Endothelial cell of umbilical vein (primary cell): ENCODE results near the gene CDK17. TPM values are rescaled to one million over a fixed set of nuclear protein-coding genes. Genes with fewer than 3 reads are reported as not detected.
"Not testable (repeated sequence)": the region's sequence is repeated elsewhere in the genome, so short reads cannot be mapped to it uniquely, and the experiment has no call there.

Source experiments
- BruUV-seq: library from RNA; stranded (reverse); fragments of 400-500 nt; replicated peaks from 2 replicates; lab custom pipeline; 2021; lab: Mats Ljungman, UMichigan
- CTCF ChIA-PET: fragments of 300-600, 350-600 bp; sonication (Branson Sonifier 250); formaldehyde crosslinking; loops from one replicate; lab custom pipeline; 2021; ENCODE audit warnings: antibody characterized with exemption, inconsistent platforms; lab: Charles Lee
- POLR2A ChIA-PET: fragments of 300-600, 350-600 bp; sonication (Branson Sonifier 250); formaldehyde crosslinking; loops from one replicate; lab custom pipeline; 2021; ENCODE audit warnings: antibody characterized with exemption, inconsistent platforms; lab: Charles Lee
- DNase-seq: peaks from one replicate; pipeline ENCODE4 v3.0.0-alpha.2; 2011; ENCODE audit warnings: low read depth, low spot score
- FAIRE-seq: peaks from 2 replicates; lab custom pipeline; 2011; peaks lifted over from hg19 to GRCh38; lab: Jason Lieb, UNC
- H2AFZ ChIP-seq: 2 replicates; pipeline ENCODE4 v1.6.0; 2012; ENCODE audit warnings: low read depth, low read length, control low read depth, inconsistent platforms
- H3K27ac ChIP-seq: 2 replicates; pipeline ENCODE4 v1.5.1; 2011; ENCODE audit warnings: low read depth, mild to moderate bottlenecking, control low read depth, low read length, moderate library complexity; ENCODE audit not compliant: insufficient read depth
- H3K27me3 ChIP-seq, 2 experiments: 2 replicates each; pipeline versions ENCODE4 v1.6.0 to v1.6.1; 2011; ENCODE audit warnings: low read length in 2 of 2, mixed read lengths in 1 of 2; ENCODE audit not compliant: control insufficient read depth in 2 of 2, insufficient read depth in 2 of 2
- H3K36me3 ChIP-seq, 2 experiments: 2 replicates in 1 of 2; 3 replicates in 1 of 2; pipeline ENCODE4 v1.5.1; 2011; ENCODE audit warnings: low read length in 2 of 2, mild to moderate bottlenecking in 1 of 2, moderate library complexity in 1 of 2; ENCODE audit not compliant: control insufficient read depth in 2 of 2, insufficient read depth in 2 of 2; ENCODE audit errors: extremely low read depth in 1 of 2
- H3K4me1 ChIP-seq: 3 replicates; pipeline ENCODE4 v1.5.1; 2011; ENCODE audit warnings: mild to moderate bottlenecking, low read length; ENCODE audit not compliant: control insufficient read depth, insufficient read depth; ENCODE audit errors: extremely low read depth
- H3K4me2 ChIP-seq: 2 replicates; pipeline ENCODE4 v1.6.1; 2011; ENCODE audit warnings: low read length, control low read depth, mixed read lengths; ENCODE audit not compliant: insufficient read depth
- H3K4me3 ChIP-seq, 3 experiments: fragments of 200-600 bp in 1 of 3; sonication (generic), shearing (Covaris generic) in 1 of 3; replicated peaks in 1 of 3; 2 replicates each; pipeline ENCODE4 v1.5.1; 2011 to 2016; ENCODE audit warnings: control low read depth in 3 of 3, low read length in 3 of 3, mild to moderate bottlenecking in 2 of 3, inconsistent platforms in 1 of 3, low read depth in 1 of 3, moderate library complexity in 1 of 3; ENCODE audit not compliant: insufficient read depth in 1 of 3
- H3K79me2 ChIP-seq: 2 replicates; pipeline ENCODE4 v1.6.0; 2012; ENCODE audit warnings: low read length, inconsistent platforms; ENCODE audit not compliant: control insufficient read depth, insufficient read depth
- H3K9ac ChIP-seq: replicated peaks from 2 replicates; pipeline ENCODE3; 2011; ENCODE audit warnings: low read length, control low read depth; ENCODE audit not compliant: insufficient read depth; ENCODE audit errors: extremely low read depth
- H3K9me1 ChIP-seq: replicated peaks from 3 replicates; pipeline ENCODE4 v1.6.0; 2011; ENCODE audit warnings: mild to moderate bottlenecking, low read length; ENCODE audit not compliant: control insufficient read depth, insufficient read depth; ENCODE audit errors: extremely low read depth
- H3K9me3 ChIP-seq: replicated peaks from 2 replicates; pipeline ENCODE4 v1.5.1; 2012; ENCODE audit warnings: low read length, inconsistent platforms; ENCODE audit not compliant: control insufficient read depth, insufficient read depth
- H4K20me1 ChIP-seq: replicated peaks from 2 replicates; pipeline ENCODE3; 2011; ENCODE audit warnings: mild to moderate bottlenecking, low read length; ENCODE audit not compliant: control insufficient read depth, insufficient read depth; ENCODE audit errors: extremely low read depth
- EZH2 ChIP-seq: IDR thresholded peaks from 2 replicates; pipeline ENCODE4 v1.6.1; 2012; ENCODE audit warnings: borderline replicate concordance, low read depth, mild to moderate bottlenecking, moderate library complexity, low read length, inconsistent platforms; ENCODE audit not compliant: severe bottlenecking
- FOS ChIP-seq: IDR thresholded peaks from 2 replicates; pipeline ENCODE4 v1.6.1; 2011; ENCODE audit warnings: mild to moderate bottlenecking, low read length, moderate library complexity, borderline replicate concordance; ENCODE audit not compliant: insufficient read depth
- GATA2 ChIP-seq: IDR thresholded peaks from 2 replicates; pipeline ENCODE4 v1.7.0; 2011; ENCODE audit warnings: low read depth, mild to moderate bottlenecking, moderate library complexity, mixed read lengths, low read length; ENCODE audit not compliant: insufficient read length, insufficient read depth
- JUN ChIP-seq: IDR thresholded peaks from 2 replicates; pipeline ENCODE4 v1.6.1; 2011; ENCODE audit warnings: borderline replicate concordance, low read depth; ENCODE audit not compliant: insufficient read length, insufficient read depth
- MAX ChIP-seq: IDR thresholded peaks from 2 replicates; pipeline ENCODE4 v1.6.1; 2011; ENCODE audit not compliant: insufficient read depth, insufficient read length
- MYC ChIP-seq: IDR thresholded peaks from one replicate; pipeline ENCODE4 v1.6.1; 2011; ENCODE audit warnings: mild to moderate bottlenecking, low read depth, low read length
- POLR2A ChIP-seq: IDR thresholded peaks from 2 replicates; pipeline ENCODE4 v1.6.1; 2012; ENCODE audit warnings: low read depth, mild to moderate bottlenecking, control low read depth, low read length
- POLR2AphosphoS5 ChIP-seq: IDR thresholded peaks from 2 replicates; pipeline ENCODE4 v1.6.1; 2012; ENCODE audit warnings: low read depth, mild to moderate bottlenecking, control low read depth, low read length, moderate library complexity; ENCODE audit not compliant: insufficient read depth
- dilution Hi-C: fragments of 300-500 bp; cut with MboI; formaldehyde crosslinking; loops from one replicate; pipeline ENCODE4 v1.15.0; 2019; ENCODE audit warnings: low sequenced_read_pairs; ENCODE audit not compliant: extremely low pct_ligation_motif_present
- intact Hi-C: fragments of 100-400 bp; cut with micrococcal nuclease; formaldehyde crosslinking; loops from one replicate; pipeline ENCODE4 v1.10.0; 2022
- polyA plus RNA-seq, 4 experiments: library from polyadenylated mRNA; depleted of rRNA in 3 of 4; stranded (reverse) in 3 of 4; unstranded in 1 of 4; fragments of >200 nt; gene quantifications; 2 replicates each; pipeline versions ENCODE4 v1.2.1 to v1.2.3, GENCODE V29; 2011 to 2012; ENCODE audit warnings: missing spikeins in 1 of 4
- total RNA-seq: library from RNA; stranded (reverse); gene quantifications from 2 replicates; pipeline ENCODE4 v1.2.3, GENCODE V29; 2021
- TF ChIP-seq, protein P1 (sequence below), 2 donors: IDR thresholded peaks; 1 replicate in 1 of 2; 2 replicates in 1 of 2; pipeline ENCODE4 v1.5.1; 2011; ENCODE audit warnings: low read length in 2 of 2, mild to moderate bottlenecking in 2 of 2, moderate library complexity in 2 of 2, control low read depth in 1 of 2, inconsistent platforms in 1 of 2, low read depth in 1 of 2; ENCODE audit not compliant: insufficient read depth in 1 of 2; ENCODE audit errors: extremely low read depth in 1 of 2

CDK17 gene
- total and polyA plus RNA-seq, 2 donors (not counting 3 experiments of a cell fraction or from before 2014, with no cell fraction given) = 61.1 to 176 TPM

DNA sequence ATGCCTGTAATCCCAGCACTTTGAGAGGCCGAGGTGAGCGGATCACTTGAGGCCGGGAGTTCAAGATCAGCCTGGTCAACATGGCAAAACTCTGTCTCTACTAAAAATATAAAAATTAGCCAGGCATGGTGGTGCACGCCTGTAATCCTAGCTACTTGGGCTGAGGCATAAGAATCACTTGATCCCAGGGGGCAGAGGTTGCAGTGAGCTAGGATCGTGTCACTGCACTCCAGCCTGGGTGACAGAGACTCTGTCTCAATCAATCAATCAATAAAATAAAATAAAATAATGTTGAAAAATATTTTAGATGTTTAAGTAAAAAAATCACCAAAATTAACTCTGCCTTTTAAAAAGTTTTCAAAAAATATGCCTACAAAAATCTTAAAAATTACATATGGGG, 60.6 kb downstream of the CDK17 start:
- intact Hi-C loops, DNase-seq, H3K27ac ChIP-seq, H3K9ac ChIP-seq, H3K9me3 ChIP-seq, POLR2A ChIA-PET, H3K9me1 ChIP-seq, H3K36me3 ChIP-seq, H3K4me3 ChIP-seq, H3K4me2 ChIP-seq, dilution Hi-C loops, FAIRE-seq, H2AFZ ChIP-seq, CTCF ChIA-PET, H3K27me3 ChIP-seq, BruUV-seq: not testable (repeated sequence)
- peaks cover 49% of the 10 kb centered on the region for H4K20me1 ChIP-seq
- H3K4me1 ChIP-seq = peaks cover 20% of the 10 kb centered on the region
- H3K79me2 ChIP-seq = peaks cover 99% of the 10 kb centered on the region

GRCh38 chr12:96338852-96339471, 61.3 kb downstream of the CDK17 start:
- Histone ChIP-seq H3K9me1 (no peaks in the 10 kb centered on the region), H2AFZ (no peak overlapping the region), H3K36me3 (peaks cover 0 to 3% of the 10 kb centered on the region in 2 experiments), H4K20me1 (peaks cover 49% of the 10 kb centered on the region), H3K9ac (no peak overlapping the region), H3K4me1 (peaks cover 27% of the 10 kb centered on the region), H3K27ac (peak overlapping the region; percentile 22), H3K4me2 (no peak overlapping the region), H3K4me3 (no peak overlapping the region), H3K9me3 (no peaks in the 10 kb centered on the region), H3K79me2 (peaks cover 99% of the 10 kb centered on the region), H3K27me3 (no peaks in the 10 kb centered on the region)
- POLR2A ChIA-PET = no interaction called here
- no TSS peak for BruUV-seq
- DNase-seq (peak; percentile 61), FAIRE-seq (no peak)
- dilution Hi-C loops (no loop called here), intact Hi-C loops (no loop called here)
- CTCF ChIA-PET = interaction anchor here (6.1 kb wide), 1 partner anchor 8 kb away, joined by 21 read pairs; no protein-coding TSS in a partner anchor
- TF ChIP-seq JUN (no peak), MYC (no peak), EZH2 (no peak), POLR2AphosphoS5 (no peak), POLR2A (no peak), FOS (no peak), GATA2 (no peak), MAX (no peak)
- TF ChIP-seq, protein P1, sequence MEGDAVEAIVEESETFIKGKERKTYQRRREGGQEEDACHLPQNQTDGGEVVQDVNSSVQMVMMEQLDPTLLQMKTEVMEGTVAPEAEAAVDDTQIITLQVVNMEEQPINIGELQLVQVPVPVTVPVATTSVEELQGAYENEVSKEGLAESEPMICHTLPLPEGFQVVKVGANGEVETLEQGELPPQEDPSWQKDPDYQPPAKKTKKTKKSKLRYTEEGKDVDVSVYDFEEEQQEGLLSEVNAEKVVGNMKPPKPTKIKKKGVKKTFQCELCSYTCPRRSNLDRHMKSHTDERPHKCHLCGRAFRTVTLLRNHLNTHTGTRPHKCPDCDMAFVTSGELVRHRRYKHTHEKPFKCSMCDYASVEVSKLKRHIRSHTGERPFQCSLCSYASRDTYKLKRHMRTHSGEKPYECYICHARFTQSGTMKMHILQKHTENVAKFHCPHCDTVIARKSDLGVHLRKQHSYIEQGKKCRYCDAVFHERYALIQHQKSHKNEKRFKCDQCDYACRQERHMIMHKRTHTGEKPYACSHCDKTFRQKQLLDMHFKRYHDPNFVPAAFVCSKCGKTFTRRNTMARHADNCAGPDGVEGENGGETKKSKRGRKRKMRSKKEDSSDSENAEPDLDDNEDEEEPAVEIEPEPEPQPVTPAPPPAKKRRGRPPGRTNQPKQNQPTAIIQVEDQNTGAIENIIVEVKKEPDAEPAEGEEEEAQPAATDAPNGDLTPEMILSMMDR (IDR thresholded peaks at IDR 0.05; ENCODE audit: extremely low read depth in 1 of 2, insufficient read depth in 1 of 2, low read depth in 1 of 2, low read length in 2 of 2) = no peak
